LNCAP (cell line): Measurements from ENCODE around the gene ZFHX2.
A peak's percentile ranks its signal among the peaks of the same experiment; 100 is the strongest.

Experiments
- TF ChIP-seq, protein P1 (sequence below): fragments of 450-650 bp; IDR thresholded peaks from 2 replicates; pipeline ENCODE4 v1.5.1; 2017; ENCODE audit warnings: mild to moderate bottlenecking

ZFHX2 gene

DNA sequence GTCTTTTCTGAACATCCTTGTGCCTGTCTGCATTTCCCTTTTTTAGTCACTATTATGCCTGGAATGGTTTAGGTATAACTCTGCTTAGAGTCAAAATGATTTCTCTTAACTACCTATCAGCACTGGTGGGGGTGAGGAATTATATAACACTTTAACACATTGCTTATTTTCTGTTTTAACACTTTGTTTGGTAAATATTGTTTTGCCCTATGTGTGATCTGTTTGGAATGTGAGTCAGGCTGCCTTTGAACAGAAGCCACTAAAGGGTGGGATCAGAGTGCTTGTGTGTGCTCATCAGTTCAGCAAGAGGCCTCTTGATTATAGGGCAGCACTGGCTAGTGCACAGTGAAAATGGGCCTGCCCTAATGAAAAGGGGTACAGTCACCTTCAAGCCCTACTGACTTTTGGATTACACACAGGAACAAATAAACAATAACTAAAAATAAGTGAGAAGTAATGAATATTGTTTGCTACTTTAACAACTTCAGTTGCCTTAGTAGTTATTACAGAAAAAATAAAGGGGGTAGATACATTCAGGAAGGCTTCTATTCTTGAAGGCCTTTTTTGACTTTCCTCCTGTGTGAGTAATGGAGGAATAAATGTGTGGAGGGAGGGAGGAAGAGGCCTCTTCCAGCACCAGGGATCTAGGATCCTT is 58.8 kb downstream of the ZFHX2 start:
- TF ChIP-seq, protein P1, sequence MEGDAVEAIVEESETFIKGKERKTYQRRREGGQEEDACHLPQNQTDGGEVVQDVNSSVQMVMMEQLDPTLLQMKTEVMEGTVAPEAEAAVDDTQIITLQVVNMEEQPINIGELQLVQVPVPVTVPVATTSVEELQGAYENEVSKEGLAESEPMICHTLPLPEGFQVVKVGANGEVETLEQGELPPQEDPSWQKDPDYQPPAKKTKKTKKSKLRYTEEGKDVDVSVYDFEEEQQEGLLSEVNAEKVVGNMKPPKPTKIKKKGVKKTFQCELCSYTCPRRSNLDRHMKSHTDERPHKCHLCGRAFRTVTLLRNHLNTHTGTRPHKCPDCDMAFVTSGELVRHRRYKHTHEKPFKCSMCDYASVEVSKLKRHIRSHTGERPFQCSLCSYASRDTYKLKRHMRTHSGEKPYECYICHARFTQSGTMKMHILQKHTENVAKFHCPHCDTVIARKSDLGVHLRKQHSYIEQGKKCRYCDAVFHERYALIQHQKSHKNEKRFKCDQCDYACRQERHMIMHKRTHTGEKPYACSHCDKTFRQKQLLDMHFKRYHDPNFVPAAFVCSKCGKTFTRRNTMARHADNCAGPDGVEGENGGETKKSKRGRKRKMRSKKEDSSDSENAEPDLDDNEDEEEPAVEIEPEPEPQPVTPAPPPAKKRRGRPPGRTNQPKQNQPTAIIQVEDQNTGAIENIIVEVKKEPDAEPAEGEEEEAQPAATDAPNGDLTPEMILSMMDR: no peak

DNA sequence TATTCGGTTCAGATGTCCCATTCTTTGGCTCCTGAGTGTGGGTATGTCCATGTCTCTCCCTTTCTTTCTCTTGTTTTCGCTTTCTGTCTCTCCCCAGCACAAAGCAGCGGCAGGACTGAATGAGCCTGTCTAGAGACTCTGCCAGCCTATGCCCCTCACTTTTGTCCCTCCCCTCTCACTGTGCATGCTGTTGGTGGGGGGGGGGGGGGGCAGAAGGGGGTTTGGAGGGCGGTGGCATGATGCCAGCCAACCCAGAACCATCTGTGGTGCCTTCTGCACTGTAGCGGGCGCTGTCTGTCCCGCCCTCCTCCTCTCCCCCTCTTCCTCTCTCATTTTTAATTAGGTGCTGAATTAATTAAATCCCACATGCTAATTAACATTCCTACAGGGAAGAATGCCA is 64.3 kb downstream of the ZFHX2 start:
- TF ChIP-seq, protein P1: no peak

DNA sequence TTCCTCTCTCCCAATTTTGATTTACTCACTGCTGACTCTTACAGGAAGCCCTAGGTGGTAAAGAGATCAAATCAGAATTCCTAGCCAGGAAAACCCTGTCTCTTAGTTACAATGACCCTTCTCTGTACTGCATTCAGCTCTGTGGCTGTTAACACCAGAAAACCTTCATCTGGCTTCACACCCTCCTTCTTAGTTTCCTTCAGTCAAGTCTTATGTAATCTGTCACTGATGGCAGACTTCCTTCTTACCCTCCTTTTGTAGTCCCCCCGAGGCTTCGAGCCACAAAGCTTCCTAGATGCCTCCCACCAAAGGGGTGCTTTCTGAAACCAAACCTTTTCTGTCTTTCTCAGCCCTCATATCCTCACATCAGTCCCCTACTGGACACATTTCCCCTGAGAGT is 65.5 kb downstream of the ZFHX2 start:
- TF ChIP-seq, protein P1: no peak

DNA sequence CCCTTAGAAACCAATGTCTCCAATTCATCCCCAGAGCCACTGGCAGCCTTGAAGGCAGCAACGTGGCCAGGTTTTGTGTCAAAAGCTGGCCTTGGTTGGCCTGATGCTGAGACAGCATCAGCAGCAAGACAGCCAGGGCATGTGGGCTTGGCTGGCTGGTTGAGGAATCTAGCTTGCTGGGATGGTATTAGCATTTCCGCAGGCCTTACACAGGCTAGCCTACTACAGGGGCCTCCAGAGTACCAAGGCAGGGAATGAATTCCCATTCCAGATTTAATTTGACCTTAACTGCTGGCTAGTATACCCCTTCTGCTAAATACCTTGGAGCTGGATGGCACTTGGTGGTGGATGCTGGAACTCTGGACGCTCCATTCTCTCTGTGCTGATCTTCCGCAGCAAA is 66.2 kb downstream of the ZFHX2 start:
- TF ChIP-seq, protein P1: no peak

DNA sequence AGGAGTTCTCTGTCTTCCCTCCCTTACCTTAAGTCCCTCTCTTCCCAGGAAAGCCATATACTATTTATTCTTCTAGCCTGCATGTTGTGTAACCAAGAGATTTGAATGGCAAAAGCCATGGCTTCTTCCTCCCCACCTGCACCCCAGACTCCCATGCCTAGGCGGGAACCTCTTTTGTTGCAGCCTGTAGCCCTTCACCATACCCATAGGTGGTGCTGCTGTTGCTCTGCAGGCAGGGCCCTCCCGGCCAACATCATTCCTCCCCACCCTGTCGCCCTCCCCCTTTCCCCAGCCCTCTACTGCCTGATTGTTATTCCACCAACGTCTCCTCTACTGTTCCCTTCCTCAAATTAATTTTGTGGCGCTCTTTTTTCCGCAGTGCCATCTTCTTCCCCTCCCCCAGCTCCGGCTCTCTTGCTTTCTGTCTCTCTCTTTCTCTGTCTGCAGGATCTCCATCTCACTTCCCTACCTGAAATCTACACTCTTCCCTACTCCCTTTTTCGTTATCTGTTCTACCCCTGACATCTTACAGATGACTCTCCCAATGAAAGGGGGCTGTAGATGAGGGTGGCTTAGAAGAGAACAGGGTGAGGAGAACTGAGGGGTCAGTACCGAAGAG is 68.2 kb downstream of the ZFHX2 start:
- TF ChIP-seq, protein P1: peak; percentile 22; the same call in 1 of the 2 replicates

DNA sequence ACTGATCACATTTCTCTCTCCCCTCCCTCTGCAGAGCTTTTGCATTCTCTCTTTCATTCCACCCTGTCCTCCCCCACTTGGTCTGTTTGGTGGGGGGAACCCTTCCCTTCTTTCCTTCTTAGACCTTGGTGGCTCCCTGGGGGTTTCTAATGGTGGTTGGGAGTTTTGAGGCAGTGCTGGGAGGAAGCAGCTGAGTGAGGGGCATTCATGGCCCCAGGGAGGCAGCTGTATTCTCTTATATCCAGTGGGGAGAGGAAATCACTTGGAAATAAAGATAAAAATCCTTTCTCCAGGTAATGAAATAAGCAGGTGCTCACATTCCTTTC is 68.8 kb downstream of the ZFHX2 start:
- TF ChIP-seq, protein P1: no peak

DNA sequence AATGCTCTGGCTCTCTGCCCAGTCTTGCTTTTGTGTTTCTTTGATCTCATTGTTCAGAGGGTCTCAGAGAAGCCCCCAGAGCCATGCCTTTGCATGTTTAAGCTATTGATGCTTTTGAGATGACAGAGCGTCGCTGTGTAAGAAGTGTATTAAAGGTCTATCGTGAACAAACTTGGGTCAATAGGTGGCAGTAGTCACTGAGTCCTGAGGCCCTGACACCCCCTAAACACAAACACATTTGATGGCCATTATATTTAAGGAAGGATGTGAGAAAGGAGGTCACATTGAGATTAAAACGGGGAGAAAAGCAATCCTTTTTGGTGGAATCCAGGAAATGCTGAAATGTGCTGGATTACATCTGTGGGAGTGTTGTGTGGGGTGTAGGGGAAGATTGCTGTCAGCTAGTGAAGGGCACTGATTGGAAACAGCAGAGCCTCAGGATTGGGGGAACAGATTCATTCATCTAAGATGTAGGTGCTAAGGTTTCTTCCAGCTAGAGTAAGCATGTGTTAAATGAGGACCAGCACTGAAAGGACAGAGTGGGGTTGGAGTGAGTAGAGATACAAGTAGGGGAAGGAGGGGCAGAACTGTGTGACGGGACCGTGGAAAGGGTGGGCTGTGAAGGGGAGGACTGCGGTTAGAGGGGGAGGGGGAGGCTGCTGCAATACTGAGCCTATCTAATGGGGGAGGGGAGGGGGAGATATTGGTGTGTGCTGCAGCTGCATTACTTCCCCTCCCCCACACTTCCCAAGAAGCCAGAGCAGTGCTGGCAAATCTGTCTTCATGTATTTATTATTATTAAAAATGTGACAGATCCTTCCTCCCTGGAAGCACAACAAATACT is 69.4 kb downstream of the ZFHX2 start:
- TF ChIP-seq, protein P1: no peak
